Lower leg skin (tissue), 4 donors: Measurements from ENCODE around the gene UBE2B. TPM values are rescaled to one million over a fixed set of nuclear protein-coding genes. Genes with fewer than 3 reads are reported as not detected.

Experiments used
- DNase-seq, 2 donors: peaks; one replicate each; pipeline ENCODE4 v3.0.0-alpha.2; 2019; ENCODE audit warnings: low spot score in 2 of 2
- H3K4me3 ChIP-seq: fragments of 200-600 bp; sonication (generic); 2 replicates; pipeline ENCODE4 v1.5.1; 2017; ENCODE audit warnings: mild to moderate bottlenecking, low read depth; ENCODE audit not compliant: poor library complexity, severe bottlenecking
- CTCF ChIP-seq, 3 donors: fragments of 450-650 bp; IDR thresholded peaks; one replicate each; pipeline ENCODE4 v1.5.1; 2016; ENCODE audit warnings: antibody characterized with exemption in 3 of 3, mild to moderate bottlenecking in 3 of 3, moderate library complexity in 2 of 3
- POLR2A ChIP-seq, 2 donors: fragments of 450-650 bp; IDR thresholded peaks; one replicate each; pipeline ENCODE4 v1.6.1; 2016 to 2017; ENCODE audit warnings: antibody characterized with exemption in 2 of 2, mild to moderate bottlenecking in 1 of 2, moderate library complexity in 1 of 2
- WGBS, 2 donors: methylation state at CpG; one replicate each; pipeline ENCODE4 v1.1.5; 2018; 5-methylcytosine and 5-hydroxymethylcytosine counted together
- intact Hi-C: fragments of 100-400 bp; cut with DNase I; formaldehyde crosslinking; loops from one replicate; pipeline ENCODE4 v1.15.0; 2023; ENCODE audit warnings: low total_unique reads
- total RNA-seq, 4 donors: library from RNA; depleted of rRNA; stranded (reverse); fragments of >200 nt; gene quantifications; one replicate each; pipeline ENCODE4 v1.1.0, GENCODE V29; 2016

The UBE2B gene
- total RNA-seq, 4 donors from 2014 or later = 29.6 to 66.2 (median 43.5) TPM

- WGBS, 2 donors = 61 to 72% methylated on average over 4 of the region's 4 CpGs
- DNase-seq = no peak
- intact Hi-C loops = loop anchor here (10.0 kb wide), 1 partner anchor 114 kb away; the partner anchor contains the start of gene JADE2
- H3K4me3 ChIP-seq = no peak overlapping the region
- no peak for TF ChIP-seq CTCF (IDR thresholded peaks at IDR 0.05)
- TF ChIP-seq POLR2A (IDR thresholded peaks at IDR 0.05) = no peak
Observed at GRCh38 chr5:134410822-134411221, 39.5 kb downstream of the UBE2B start.

- WGBS, 2 donors = 8% methylated on average over 9 of the region's 9 CpGs
- TF ChIP-seq CTCF (IDR thresholded peaks at IDR 0.05) = no peak
- no peak for TF ChIP-seq POLR2A (IDR thresholded peaks at IDR 0.05)
- peak overlapping the region; percentile 69 for H3K4me3 ChIP-seq
- DNase-seq = no peak
- intact Hi-C loops = loop anchor here (10.0 kb wide), 1 partner anchor 114 kb away; the partner anchor contains the start of gene JADE2
Observed at GRCh38 chr5:134411228-134411545, 39.8 kb downstream of the UBE2B start.

- WGBS, 2 donors = 0 to 1% methylated on average over 27 to 28 of the region's 61 CpGs
- H3K4me3 ChIP-seq = peak within 1 kb of the TSS; percentile 69
- peak; percentile 82 to 97 for DNase-seq
- TF ChIP-seq CTCF (IDR thresholded peaks at IDR 0.05) (peak in 1 of 3 donors; percentile 54), POLR2A (IDR thresholded peaks at IDR 0.05) (no peak)
- intact Hi-C loops = loop anchor here (10.0 kb wide), 1 partner anchor 113 kb away; the partner anchor contains the start of gene JADE2
Observed at GRCh38 chr5:134411546-134412266, 40.3 kb downstream of the UBE2B start, which contains the start of gene CDKN2AIPNL. TSS of gene CDKN2AIPNL (minus strand) at chr5:134411881. CDS start at chr5:134411854, 27 bp downstream.

GRCh38 chr5:134413046-134413445, 41.7 kb downstream of the UBE2B start:
- DNase-seq = no peak
- intact Hi-C loops = loop anchor here (10.0 kb wide), 1 partner anchor 112 kb away; the partner anchor contains the start of gene JADE2
- no peak overlapping the region for H3K4me3 ChIP-seq
- TF ChIP-seq CTCF (IDR thresholded peaks at IDR 0.05) = no peak
- TF ChIP-seq POLR2A (IDR thresholded peaks at IDR 0.05) = no peak
- 82 to 85% methylated on average over 2 of the region's 2 CpGs for WGBS, 2 donors

- no peak for DNase-seq
- intact Hi-C loops = loop anchor here (10.0 kb wide), 1 partner anchor 107 kb away; the partner anchor contains the start of gene JADE2
- TF ChIP-seq CTCF (IDR thresholded peaks at IDR 0.05) = no peak
- TF ChIP-seq POLR2A (IDR thresholded peaks at IDR 0.05) = no peak
Observed at GRCh38 chr5:134417707-134418106, 46.3 kb downstream of the UBE2B start.

More at GRCh38 chr5:134417707-134418106, 46.3 kb downstream of the UBE2B start:
- H3K4me3 ChIP-seq = no peak overlapping the region
